H54 (cell line): ENCODE results near the gene CYP3A5.

Source experiments
- DNase-seq: peaks from one replicate; pipeline ENCODE4 v3.0.0; 2011; ENCODE audit warnings: low spot score, mixed read lengths; ENCODE audit not compliant: insufficient read length
- FAIRE-seq: peaks from 3 replicates; lab custom pipeline; 2011; peaks lifted over from hg19 to GRCh38; lab: Jason Lieb, UNC
- POLR2A ChIP-seq: IDR thresholded peaks from 2 replicates; pipeline ENCODE4 v1.6.1; 2011; ENCODE audit warnings: low read depth, mild to moderate bottlenecking, low read length

The CYP3A5 gene

DNA sequence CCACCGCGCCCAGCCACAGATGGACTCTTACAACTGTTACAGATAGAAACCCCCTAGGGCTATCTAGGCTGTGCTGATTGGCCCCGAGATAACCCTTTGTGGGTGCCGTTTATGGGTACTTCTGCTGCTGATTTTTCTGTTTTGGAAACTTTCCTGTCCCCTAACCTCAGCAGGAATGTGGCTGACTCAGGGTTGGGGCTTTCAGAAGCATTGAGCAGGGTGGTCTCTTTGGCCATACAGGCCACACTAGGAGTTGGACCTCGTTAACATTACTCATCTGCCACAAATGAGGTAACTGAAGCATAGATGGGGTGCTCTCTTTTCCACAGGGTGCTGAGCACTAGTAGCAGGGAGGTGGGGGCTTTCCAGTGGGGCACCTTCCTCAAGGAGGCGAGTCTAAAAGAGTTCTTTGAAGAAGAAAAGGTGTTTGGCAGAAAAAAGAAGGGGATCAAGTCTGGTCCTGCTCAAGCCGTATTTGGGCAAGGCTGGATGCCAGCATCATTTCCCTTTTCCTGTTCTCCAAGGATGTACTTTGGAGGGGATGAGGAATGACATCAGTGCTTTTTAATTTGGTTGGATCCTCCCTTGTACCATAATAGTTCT lies 56.6 kb downstream of the CYP3A5 start:
- no peak for DNase-seq
- TF ChIP-seq POLR2A: no peak
- no peak for FAIRE-seq

DNA sequence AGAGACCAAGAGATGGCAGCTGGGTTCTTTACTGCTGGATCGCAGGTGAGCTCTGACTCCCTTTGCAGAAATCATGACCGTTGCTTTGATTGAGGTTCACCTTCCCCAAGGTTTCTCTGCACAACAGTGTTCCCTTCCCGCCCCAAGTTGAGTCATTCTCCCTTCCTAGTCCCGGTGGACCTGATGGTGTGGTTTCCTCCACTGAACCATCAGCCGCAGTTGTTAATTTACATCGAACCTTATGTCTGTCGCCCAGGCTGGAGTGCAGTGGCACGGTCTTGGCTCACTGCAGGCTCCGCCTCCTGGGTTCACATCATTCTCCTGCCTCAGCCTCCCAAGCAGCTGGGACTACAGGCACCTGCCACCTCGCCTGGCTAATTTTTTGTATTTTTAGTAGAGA lies 57.2 kb downstream of the CYP3A5 start:
- no peak for TF ChIP-seq POLR2A
- FAIRE-seq (no peak), DNase-seq (no peak)

DNA sequence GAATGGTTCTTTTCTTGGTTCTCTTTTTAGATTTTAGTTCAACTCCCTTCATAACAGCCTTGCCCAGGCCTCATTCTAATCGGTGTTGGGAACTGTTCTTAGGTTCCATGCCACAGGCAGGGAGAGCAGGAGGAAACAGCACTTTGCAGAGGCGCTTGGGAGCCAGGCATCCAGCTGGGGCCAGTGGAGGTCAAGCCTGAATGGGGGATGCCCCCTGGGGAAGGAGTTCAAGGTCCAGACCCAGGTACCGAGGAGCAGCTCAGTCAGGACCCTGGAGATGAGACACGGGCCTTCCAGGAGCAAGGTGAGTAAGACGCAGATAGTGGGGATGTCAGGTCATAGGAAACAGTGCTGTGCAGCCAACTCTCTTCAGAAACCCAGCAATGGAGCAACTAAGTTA lies 58.5 kb downstream of the CYP3A5 start:
- FAIRE-seq: no peak

DNA sequence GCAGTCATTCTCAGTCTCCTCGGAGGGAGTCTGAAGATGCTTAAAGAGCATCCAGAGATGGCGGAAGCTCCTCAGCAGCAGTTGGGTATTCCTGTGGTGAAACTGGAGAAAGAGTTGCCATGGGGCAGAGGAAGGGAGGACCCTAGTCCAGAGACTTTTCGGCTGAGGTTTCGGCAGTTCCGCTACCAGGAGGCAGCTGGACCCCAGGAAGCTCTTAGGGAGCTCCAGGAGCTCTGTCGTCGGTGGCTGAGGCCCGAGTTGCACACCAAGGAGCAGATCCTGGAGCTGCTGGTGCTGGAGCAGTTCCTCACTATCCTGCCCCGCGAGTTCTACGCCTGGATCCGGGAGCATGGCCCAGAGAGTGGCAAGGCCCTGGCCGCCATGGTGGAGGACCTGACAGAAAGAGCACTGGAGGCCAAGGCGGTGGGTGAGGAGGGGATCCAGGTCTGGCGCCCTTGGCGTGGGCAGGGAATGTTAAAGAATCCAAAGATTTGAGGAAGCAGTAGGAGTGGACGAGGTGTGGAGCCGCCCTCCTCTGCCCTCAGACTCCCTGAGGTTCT lies 60.1 kb downstream of the CYP3A5 start:
- FAIRE-seq (no peak), DNase-seq (no peak)
- no peak for TF ChIP-seq POLR2A

More for the DNA sequence above, 58.5 kb downstream of the CYP3A5 start:
- TF ChIP-seq POLR2A: no peak
- DNase-seq: no peak

DNA sequence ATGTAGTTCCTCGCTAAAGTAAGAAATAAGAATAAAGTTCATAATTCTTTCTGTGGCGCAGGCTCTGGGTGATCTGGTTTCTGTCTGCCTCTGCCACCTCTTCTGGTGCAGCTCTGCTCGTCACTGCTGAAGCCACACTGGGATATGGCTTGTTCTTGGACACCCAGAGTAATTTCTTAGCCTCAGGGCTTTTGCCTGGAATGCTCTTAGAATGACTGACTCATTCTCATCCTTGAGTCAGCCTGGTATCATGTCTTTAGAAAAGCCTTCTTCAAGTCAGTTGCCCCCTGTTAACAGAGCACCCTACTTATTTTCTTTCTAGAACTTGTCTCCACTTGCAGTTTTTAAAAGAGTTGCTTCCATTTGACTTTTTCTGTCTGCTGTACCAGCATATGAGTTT lies 61.1 kb downstream of the CYP3A5 start:
- no peak for FAIRE-seq
- no peak for TF ChIP-seq POLR2A
- peak; percentile 44 for DNase-seq

DNA sequence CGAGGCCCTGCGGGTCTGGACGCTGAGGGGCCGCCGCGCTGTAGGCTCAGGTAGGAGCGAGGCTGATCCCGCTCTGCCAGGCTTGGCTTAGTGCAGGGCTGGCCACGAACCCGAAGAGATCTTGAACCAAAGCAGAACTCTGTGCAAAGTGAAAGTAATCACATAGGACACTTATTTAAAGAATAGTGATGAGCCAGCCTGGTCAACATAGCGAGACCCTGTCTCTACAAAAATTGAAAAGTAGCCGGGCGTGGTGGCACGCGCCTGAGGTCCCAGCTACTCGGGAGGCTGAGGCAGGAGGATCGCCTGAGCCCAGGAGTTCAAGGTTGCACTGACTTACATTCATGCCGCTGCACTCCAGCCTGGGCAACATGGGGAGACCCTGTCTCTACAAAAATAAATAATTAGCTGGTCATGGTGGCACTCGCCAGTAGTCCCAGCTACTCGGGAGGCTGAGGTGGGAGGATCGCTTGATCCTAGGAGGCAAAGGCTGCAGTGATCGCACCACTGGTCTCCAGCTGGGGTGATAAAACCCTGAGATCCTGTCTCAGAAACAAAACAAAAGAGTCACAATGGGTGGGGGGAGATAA lies 62.5 kb downstream of the CYP3A5 start:
- no peak for TF ChIP-seq POLR2A
- FAIRE-seq (no peak), DNase-seq (no peak)

DNA sequence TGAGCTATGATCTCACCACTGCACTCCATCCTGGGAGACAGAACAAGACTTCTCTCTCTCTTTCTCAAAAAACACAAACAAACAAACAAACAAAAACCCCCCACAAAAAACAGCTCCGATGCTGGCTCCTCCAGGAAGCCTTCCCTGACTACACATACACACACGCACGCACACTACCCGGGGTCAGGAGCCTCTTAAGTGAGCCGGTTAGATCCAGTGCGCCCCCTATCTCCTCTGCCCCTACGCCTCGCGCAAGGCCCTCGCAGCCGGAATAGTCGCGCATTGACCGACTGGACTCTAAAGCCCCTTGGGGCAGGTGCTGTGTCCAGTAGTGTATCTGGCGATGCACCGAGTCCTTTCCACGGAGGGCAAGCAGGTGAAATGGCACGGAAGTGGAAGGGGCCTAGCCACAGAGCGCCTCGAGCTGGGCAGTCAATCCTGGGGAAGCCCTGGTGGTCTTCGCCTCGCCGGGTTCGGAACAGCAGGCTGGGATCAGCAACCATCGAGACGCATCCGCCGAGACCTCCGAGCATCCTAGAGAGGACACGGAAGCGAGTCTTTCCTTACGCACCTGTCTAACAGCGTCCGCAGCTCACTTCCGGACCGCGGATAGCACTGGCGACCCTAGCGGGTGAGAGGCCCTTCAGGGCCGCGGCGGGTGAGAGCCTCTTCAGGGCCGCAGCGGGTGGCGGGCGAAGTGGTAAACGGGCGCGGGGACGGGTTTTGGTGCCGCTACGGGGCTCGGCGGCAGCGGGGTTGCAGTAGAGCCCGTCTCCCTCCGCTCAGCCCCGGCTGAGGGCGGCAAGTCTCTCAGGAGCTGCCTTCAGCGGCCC lies 63.2 kb downstream of the CYP3A5 start, which contains the start of gene ZSCAN25:
TSS of gene ZSCAN25 (plus strand) at position 588 of the 833 bp plus-strand sequence. CDS start 2,661 bp downstream, outside the sequence.
- peak; percentile 53 for FAIRE-seq

DNA sequence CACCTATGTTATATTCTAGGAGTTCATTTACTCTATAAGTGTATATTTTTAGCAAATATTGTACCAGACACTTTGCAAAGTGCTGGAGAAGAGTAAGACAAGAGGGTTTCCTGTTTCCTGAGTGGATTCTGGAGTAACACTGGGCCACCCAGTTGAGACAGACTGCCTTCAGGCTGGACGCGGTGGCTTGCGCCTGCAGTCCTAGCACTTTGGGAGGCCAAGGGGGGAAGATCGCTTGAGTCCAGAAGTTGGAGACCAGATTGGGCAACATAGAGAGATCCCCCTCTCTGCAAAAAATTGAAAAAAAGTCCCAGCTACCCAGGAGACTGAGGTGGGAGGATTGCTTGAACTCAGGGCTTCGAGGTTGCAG lies 63.8 kb downstream of the CYP3A5 start:
- FAIRE-seq (no peak), DNase-seq (no peak)
- TF ChIP-seq POLR2A: no peak

More for the DNA sequence above, 63.2 kb downstream of the CYP3A5 start, which contains the start of gene ZSCAN25:
- DNase-seq: peak; percentile 90
- peak; percentile 74 for TF ChIP-seq POLR2A

DNA sequence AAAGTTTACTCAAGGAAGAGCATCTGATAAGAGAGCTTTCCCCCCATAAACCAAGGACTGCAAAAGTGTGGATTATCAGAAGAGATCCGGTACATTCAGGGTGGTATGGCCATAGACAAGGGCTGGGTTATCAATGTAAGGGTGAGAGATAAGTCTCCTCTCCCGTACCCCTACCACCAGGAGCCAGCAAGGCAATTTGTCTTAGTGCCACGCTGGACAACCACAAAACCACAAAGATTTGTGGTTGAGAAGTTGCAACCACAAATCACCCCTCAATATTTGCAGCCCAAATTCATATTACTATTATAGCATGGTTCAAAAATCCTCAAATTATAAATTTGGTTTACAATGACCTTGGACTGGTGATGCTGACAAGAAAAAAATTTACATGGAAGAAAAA lies 65.3 kb downstream of the CYP3A5 start:
- DNase-seq (no peak), FAIRE-seq (no peak)
- no peak for TF ChIP-seq POLR2A

DNA sequence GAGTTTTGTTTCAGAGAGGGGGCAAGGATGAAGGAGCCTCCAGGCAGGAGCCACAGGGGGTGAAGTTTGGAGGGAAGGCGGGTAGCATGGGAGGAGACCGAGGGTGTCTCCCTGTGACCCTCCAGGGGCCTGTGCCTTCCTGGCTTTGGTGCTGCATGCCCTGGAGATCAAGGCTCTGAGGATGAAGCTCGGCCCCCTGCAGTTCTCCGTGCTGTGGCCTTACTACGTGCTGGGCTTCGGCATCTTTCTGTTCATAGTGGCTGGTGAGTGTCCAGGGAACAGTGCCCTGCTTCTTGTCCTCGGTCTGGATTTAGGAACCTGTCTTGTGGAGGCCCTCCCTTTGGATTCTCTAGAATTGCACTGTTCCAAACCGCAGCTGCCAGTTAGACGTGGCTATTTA lies 72.2 kb downstream of the CYP3A5 start:
- TF ChIP-seq POLR2A: no peak
- no peak for FAIRE-seq
- no peak for DNase-seq

DNA sequence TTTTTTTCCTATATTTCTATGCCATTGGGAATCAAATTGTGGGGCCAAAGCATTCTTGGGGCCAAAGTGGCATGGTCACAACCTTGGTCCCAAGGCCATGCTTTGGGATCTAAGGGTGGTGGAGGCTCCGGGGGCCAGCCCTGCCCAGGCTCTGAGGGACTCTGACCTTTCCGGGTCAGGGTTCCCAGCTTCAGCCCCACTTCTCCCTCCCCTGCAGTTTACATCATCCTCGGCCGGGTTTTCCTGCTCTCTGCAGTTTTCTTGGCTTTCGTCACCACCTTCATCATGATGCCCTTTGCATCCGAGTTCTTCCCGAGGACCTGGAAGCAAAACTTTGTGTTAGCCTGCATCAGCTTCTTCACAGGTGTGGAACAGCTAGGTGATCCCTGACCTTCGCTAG lies 73.3 kb downstream of the CYP3A5 start:
- no peak for TF ChIP-seq POLR2A
- no peak for FAIRE-seq
- no peak for DNase-seq

DNA sequence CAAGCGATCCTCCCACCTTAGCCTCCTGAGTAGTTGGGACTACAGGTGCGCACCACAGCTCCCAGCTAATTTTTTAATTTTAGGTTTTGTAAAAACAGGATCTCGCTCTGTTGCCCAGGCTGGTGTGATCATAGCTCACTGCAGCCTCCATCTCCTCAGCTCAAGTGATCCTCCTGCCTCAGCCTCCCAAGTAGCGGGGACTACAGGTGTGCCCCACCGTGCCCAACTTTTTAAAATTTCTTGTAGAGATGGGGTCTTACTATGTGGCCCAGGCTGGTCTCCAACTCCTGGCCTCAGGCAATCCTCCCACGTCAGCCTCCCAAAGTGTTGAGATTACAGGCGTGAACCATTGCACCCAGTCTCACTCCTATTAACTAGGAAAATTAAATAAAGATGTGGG lies 74.3 kb downstream of the CYP3A5 start:
- TF ChIP-seq POLR2A: no peak
- DNase-seq (no peak), FAIRE-seq (no peak)

DNA sequence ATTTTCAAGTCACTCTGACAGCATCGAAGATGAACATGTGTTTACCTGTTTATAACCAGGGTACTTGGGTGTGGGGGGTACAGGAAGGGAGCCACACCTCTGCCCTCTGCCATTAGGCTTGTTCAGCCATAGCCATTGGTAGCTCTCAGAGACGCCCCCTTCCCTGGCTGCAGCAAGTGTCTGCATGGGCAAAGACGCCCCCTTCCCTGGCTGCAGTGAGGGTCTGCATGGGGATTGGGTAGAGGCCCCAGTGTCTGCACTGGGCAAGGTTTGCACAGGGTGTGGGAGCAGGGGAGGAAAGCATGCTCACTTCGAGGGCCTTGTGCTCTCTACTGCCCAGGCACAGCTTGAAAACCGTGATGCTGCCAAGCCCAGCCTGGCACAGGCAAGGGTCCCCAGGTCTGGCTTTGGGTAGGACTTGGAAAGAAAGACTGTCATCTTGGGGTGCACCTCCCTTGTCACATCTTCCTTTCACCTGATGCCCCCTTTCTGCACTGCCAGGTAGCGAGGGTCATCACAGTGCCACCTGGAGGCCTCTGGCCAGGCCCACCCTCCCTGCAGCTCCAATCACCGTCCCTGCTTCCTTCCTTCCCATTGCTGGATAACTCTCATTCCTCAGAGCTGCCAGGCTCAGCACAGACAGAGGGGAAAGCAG lies 78.0 kb downstream of the CYP3A5 start:
- FAIRE-seq: no peak

More for the DNA sequence above, 78.0 kb downstream of the CYP3A5 start:
- TF ChIP-seq POLR2A: no peak
- DNase-seq: no peak
